ENCODE measurements around the gene GUCY1A2.

Gene GUCY1A2

GRCh38 chr11:107017433-107018218 is 650 bp downstream of the GUCY1A2 start:
- Mint-ChIP-seq H3K4me3 (peak overlapping the region; percentile 16), H3K4me1 (peaks cover 6% of the 10 kb centered on the region), H3K27ac (no peak overlapping the region), H3K9me3 (no peaks in the 10 kb centered on the region), H3K36me3 (no peaks in the 10 kb centered on the region), H3K27me3 (peaks cover 55% of the 10 kb centered on the region)
- ATAC-seq = peak; percentile 53

- Mint-ChIP-seq H3K27ac (no peak overlapping the region), H3K9me3 (no peaks in the 10 kb centered on the region), H3K36me3 (no peaks in the 10 kb centered on the region), H3K4me3 (peak overlapping the region; percentile 16), H3K4me1 (peaks cover 6% of the 10 kb centered on the region), H3K27me3 (peaks cover 49% of the 10 kb centered on the region)
- no peak for ATAC-seq
Observed at GRCh38 chr11:107017104-107017432, 1.2 kb downstream of the GUCY1A2 start.

- no peak for ATAC-seq
- no peaks in the 10 kb centered on the region for H3K36me3 Mint-ChIP-seq
- peaks cover 6% of the 10 kb centered on the region for H3K4me1 Mint-ChIP-seq
- H3K9me3 Mint-ChIP-seq = no peaks in the 10 kb centered on the region
- no peak overlapping the region for H3K27ac Mint-ChIP-seq
- H3K4me3 Mint-ChIP-seq = no peak overlapping the region
- peaks cover 33% of the 10 kb centered on the region for H3K27me3 Mint-ChIP-seq
Observed at GRCh38 chr11:107014871-107015270, 3.4 kb downstream of the GUCY1A2 start.

GRCh38 chr11:107011977-107012376 is 6.3 kb downstream of the GUCY1A2 start:
- Mint-ChIP-seq H3K27ac (no peak overlapping the region), H3K4me3 (no peak overlapping the region), H3K4me1 (peaks cover 1% of the 10 kb centered on the region), H3K27me3 (peaks cover 15% of the 10 kb centered on the region), H3K9me3 (no peaks in the 10 kb centered on the region), H3K36me3 (no peaks in the 10 kb centered on the region)
- ATAC-seq = no peak

GRCh38 chr11:107009190-107009589 is 9.1 kb downstream of the GUCY1A2 start:
- no peak for ATAC-seq
- H3K27ac Mint-ChIP-seq = no peak overlapping the region

GRCh38 chr11:107006076-107006833 is 12.0 kb downstream of the GUCY1A2 start:
- H3K4me3 Mint-ChIP-seq = no peak overlapping the region
- H3K4me1 Mint-ChIP-seq = no peaks in the 10 kb centered on the region
- H3K9me3 Mint-ChIP-seq = no peaks in the 10 kb centered on the region
- H3K36me3 Mint-ChIP-seq = no peaks in the 10 kb centered on the region
- no peak for ATAC-seq
- H3K27me3 Mint-ChIP-seq = no peaks in the 10 kb centered on the region
- no peak overlapping the region for H3K27ac Mint-ChIP-seq

More at GRCh38 chr11:107009190-107009589, 9.1 kb downstream of the GUCY1A2 start:
- no peaks in the 10 kb centered on the region for H3K27me3 Mint-ChIP-seq
- H3K9me3 Mint-ChIP-seq = no peaks in the 10 kb centered on the region
- no peaks in the 10 kb centered on the region for H3K36me3 Mint-ChIP-seq
- H3K4me3 Mint-ChIP-seq = no peak overlapping the region
- no peaks in the 10 kb centered on the region for H3K4me1 Mint-ChIP-seq

GRCh38 chr11:106999196-106999595 is 19.1 kb downstream of the GUCY1A2 start:
- no peak for ATAC-seq
- Mint-ChIP-seq H3K4me1 (no peaks in the 10 kb centered on the region), H3K36me3 (no peaks in the 10 kb centered on the region), H3K9me3 (no peaks in the 10 kb centered on the region), H3K27ac (no peak overlapping the region), H3K27me3 (no peaks in the 10 kb centered on the region), H3K4me3 (no peak overlapping the region)

GRCh38 chr11:106998916-106999188 is 19.4 kb downstream of the GUCY1A2 start:
- no peak overlapping the region for H3K4me3 Mint-ChIP-seq

GRCh38 chr11:106998116-106998915 is 20.0 kb downstream of the GUCY1A2 start:
- no peak for ATAC-seq
- H3K9me3 Mint-ChIP-seq = no peaks in the 10 kb centered on the region
- H3K27ac Mint-ChIP-seq = no peak overlapping the region
- H3K27me3 Mint-ChIP-seq = no peaks in the 10 kb centered on the region
- H3K36me3 Mint-ChIP-seq = no peaks in the 10 kb centered on the region
- no peaks in the 10 kb centered on the region for H3K4me1 Mint-ChIP-seq
- H3K4me3 Mint-ChIP-seq = no peak overlapping the region

More at GRCh38 chr11:106998916-106999188, 19.4 kb downstream of the GUCY1A2 start:
- no peaks in the 10 kb centered on the region for H3K4me1 Mint-ChIP-seq
- ATAC-seq = no peak
- H3K27ac Mint-ChIP-seq = no peak overlapping the region
- H3K27me3 Mint-ChIP-seq = no peaks in the 10 kb centered on the region
- no peaks in the 10 kb centered on the region for H3K9me3 Mint-ChIP-seq
- H3K36me3 Mint-ChIP-seq = no peaks in the 10 kb centered on the region

- Mint-ChIP-seq H3K27ac (no peak overlapping the region), H3K4me1 (no peaks in the 10 kb centered on the region), H3K27me3 (peaks cover 9% of the 10 kb centered on the region), H3K4me3 (no peak overlapping the region), H3K36me3 (no peaks in the 10 kb centered on the region), H3K9me3 (no peaks in the 10 kb centered on the region)
- ATAC-seq = no peak
Observed at GRCh38 chr11:106997227-106997626, 21.0 kb downstream of the GUCY1A2 start.

- ATAC-seq = no peak
- Mint-ChIP-seq H3K9me3 (no peaks in the 10 kb centered on the region), H3K27ac (no peak overlapping the region), H3K36me3 (no peaks in the 10 kb centered on the region), H3K4me1 (no peaks in the 10 kb centered on the region), H3K4me3 (no peak overlapping the region), H3K27me3 (peaks cover 9% of the 10 kb centered on the region)
Observed at GRCh38 chr11:106996691-106997090, 21.6 kb downstream of the GUCY1A2 start.

GRCh38 chr11:106990331-106990730 is 27.9 kb downstream of the GUCY1A2 start:
- no peak overlapping the region for H3K27ac Mint-ChIP-seq
- peaks cover 9% of the 10 kb centered on the region for H3K27me3 Mint-ChIP-seq

GRCh38 chr11:106989078-106989455 is 29.2 kb downstream of the GUCY1A2 start:
- Mint-ChIP-seq H3K4me3 (no peak overlapping the region), H3K27me3 (peaks cover 9% of the 10 kb centered on the region), H3K36me3 (no peaks in the 10 kb centered on the region), H3K27ac (no peak overlapping the region), H3K9me3 (no peaks in the 10 kb centered on the region), H3K4me1 (no peaks in the 10 kb centered on the region)
- no peak for ATAC-seq

More at GRCh38 chr11:106990331-106990730, 27.9 kb downstream of the GUCY1A2 start:
- no peaks in the 10 kb centered on the region for H3K4me1 Mint-ChIP-seq
- no peak for ATAC-seq
- no peaks in the 10 kb centered on the region for H3K9me3 Mint-ChIP-seq
- no peaks in the 10 kb centered on the region for H3K36me3 Mint-ChIP-seq
- H3K4me3 Mint-ChIP-seq = no peak overlapping the region

GRCh38 chr11:106988151-106989077 is 29.9 kb downstream of the GUCY1A2 start:
- no peak for ATAC-seq
- H3K27me3 Mint-ChIP-seq = peaks cover 9% of the 10 kb centered on the region
- no peak overlapping the region for H3K27ac Mint-ChIP-seq
- H3K4me3 Mint-ChIP-seq = no peak overlapping the region
- no peaks in the 10 kb centered on the region for H3K9me3 Mint-ChIP-seq
- H3K36me3 Mint-ChIP-seq = no peaks in the 10 kb centered on the region
- no peaks in the 10 kb centered on the region for H3K4me1 Mint-ChIP-seq

GRCh38 chr11:106986673-106987072 is 31.6 kb downstream of the GUCY1A2 start:
- no peak overlapping the region for H3K4me3 Mint-ChIP-seq
- no peak overlapping the region for H3K27ac Mint-ChIP-seq
- ATAC-seq = no peak
- H3K9me3 Mint-ChIP-seq = no peaks in the 10 kb centered on the region
- H3K27me3 Mint-ChIP-seq = no peaks in the 10 kb centered on the region
- no peaks in the 10 kb centered on the region for H3K36me3 Mint-ChIP-seq
- no peaks in the 10 kb centered on the region for H3K4me1 Mint-ChIP-seq
